CD4-positive, alpha-beta T cell treated with Interleukin-21 for 1 hour (primary cell): ENCODE measurements around the gene LAMTOR3.
A peak's percentile ranks its signal among the peaks of the same experiment; 100 is the strongest.

Experiments used
- DNase-seq: peaks from one replicate; pipeline ENCODE4 v3.0.0-alpha.2; 2020

The LAMTOR3 gene, protein sequence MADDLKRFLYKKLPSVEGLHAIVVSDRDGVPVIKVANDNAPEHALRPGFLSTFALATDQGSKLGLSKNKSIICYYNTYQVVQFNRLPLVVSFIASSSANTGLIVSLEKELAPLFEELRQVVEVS

DNA sequence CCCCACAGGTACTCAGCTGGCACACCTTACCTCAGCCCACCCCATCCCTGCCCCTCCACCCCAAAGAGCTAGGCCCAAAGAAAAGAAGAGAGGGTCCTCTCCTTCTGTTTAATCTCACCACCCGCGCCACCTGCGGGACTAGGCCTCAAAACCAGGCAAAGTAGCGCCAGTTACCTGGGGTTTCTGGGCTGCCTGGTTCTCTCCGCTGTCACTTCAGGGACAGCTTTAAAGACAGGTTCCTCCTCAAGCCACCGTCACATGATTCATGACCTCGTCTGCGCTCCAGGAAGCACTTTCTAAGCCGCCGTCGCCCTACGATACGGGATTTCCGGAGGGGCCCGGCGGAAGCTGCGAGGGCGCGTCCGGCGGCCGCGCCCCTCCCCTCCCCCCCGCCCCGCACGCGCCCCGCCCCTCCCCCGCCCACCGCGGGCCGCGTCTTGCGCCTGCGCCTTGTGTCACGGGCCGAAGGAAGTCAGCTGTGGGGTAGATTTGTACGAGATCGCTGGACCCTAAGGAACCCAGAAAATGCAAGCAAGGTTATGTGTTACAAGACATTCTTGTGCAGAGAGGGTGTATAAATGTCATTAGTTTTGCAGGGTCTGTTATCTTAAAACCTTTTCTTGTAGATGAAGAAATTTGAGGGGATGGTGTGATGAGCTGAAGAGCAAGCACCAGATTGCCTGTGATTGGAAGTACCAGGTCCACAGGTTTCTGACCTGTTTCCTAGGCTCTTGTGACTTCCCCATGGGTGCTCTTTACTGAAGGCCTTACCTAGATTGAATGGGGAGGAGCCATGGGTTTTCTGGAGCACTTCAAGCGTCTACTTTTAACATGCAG lies at the start of gene LAMTOR3:
Gene LAMTOR3 (minus strand): TSS at position 267 of the 837 bp plus-strand sequence. CDS start 464 bp downstream, outside the sequence.
- DNase-seq, result peak; percentile 94

DNA sequence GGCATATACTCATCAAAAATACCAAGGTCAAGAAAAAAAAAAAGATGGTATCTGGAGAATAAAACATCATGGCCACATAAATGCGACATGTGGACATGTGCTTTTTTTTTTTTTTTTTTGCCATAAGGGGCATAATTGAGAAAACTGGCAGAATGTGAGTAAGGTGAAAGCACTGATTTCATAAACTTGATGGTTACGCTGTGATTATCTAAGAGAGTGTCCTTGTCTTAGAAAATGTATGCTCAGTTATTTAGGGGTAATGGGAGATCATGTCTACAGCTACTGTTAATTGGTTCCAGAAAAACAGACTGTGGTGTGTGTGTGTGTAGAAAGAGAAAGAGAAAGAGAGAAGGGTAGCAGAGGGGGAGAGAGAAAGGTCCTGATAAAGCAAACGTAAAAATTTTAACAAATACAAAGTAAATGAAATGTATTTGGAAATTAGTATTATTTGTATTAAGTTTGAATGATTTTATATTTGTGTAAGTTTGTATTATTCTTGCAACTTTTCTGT lies 44.1 kb upstream of the LAMTOR3 start:
- no peak for DNase-seq

DNA sequence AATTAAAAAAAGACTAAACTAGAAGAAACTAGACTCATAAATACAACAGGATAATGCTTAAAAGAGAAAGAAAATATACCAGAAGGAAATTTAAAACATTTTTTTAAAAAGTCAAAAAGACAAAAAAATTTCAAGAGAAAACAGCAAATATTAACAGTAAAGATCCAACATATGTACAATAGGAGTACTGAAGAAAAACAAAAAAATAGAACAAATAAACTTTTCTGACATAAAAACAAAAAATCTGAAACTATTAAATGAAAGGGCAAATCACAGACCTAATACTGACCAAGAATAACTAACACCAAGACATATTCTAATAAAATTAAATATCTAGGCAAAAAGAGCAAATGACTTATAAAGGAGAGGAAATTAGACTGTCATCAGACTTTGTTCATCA lies 40.7 kb upstream of the LAMTOR3 start:
- DNase-seq, result no peak

DNA sequence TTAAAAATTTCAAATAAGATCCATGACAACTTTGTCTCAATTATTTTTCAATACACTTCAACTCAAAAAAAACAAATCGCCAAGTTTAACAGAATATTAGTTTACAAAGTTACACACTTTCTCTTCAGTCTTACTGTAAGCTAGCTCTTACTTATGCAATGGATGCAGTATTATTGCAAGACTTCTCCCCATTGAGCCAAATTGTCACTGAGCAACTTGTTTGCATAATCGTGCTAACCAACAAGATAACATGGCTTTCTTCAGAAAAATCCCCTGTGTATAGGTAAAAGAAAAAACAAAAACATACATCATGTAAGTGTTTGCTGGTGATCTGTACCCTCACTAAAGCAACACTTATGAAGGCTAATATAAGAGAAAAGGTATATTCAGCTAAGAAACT lies 33.3 kb upstream of the LAMTOR3 start:
- DNase-seq, result no peak

DNA sequence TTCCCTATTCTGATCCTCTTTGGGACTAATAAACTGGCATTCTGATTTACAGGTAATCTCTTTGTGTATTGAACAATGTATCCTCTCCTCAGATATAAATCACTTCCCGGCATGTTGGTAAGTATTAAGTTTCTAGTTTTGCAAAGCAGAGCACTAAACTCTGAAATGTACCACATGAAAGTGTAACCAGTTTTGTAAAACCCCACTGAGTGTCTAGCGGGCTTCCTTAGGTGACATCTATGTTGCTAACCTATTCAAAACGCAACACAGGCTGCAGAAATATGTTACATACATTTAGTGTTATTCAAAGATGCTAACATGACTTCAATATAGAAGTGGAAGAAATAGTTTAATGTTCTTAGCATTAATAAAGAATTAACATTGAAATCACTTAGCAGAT lies 26.9 kb upstream of the LAMTOR3 start:
- peak; percentile 30 for DNase-seq

DNA sequence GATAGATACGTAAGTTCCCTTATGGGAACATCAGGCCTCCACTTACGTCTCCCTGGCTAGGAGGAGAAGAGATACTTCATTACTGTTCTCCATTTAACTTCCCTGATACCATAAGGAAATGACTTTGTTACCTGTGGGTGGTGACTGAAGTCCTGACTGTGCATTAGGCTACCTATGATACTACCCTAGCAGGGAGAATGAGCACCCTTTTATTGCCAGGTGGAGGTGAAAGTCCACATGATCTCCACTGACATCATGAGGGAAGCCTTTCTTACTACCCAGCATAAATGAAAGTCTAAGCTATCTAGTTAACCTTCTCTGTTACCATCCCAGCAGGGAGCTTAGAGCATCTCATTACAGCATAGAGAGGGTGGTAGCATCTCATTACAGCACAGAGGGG lies 24.4 kb upstream of the LAMTOR3 start:
- DNase-seq, result no peak

DNA sequence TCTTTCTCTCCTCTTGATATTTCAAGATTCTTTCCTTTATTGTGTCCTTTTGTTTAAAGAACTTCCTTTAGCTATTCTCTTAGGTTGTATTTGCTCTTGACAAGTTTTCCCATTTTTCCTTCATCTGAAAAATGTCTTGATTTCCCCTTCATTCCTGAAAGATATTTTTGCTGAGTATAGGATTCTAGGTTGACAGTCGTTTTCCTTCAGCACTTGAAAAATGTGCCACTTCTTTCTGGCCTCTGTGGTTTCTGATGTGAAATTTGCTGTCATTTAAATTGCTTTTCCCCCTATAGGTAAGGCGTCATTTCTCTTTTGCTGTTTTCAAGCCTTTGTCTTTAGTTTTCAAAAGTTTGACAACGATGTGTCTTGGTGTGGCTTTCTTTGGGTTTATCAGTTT lies 23.3 kb upstream of the LAMTOR3 start:
- no peak for DNase-seq

DNA sequence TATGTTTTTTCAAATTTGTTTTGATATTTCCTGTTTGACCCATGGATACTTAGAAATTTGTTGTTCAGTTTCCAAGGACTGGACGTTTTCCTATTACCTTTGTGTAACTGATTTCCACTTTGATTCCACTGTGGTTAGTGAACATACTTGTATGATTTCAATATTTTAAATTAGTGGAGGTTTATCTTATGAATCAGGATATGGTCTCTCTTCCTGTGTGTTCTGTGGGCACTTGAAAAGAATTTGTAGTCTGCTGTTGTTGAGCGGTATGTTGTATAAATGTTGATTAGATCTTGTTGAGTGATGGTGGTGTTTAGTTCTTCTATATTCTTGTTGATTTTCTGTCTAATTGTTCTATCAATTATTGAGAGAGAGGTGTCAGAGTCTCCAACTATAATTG lies 21.2 kb upstream of the LAMTOR3 start:
- DNase-seq, result no peak

DNA sequence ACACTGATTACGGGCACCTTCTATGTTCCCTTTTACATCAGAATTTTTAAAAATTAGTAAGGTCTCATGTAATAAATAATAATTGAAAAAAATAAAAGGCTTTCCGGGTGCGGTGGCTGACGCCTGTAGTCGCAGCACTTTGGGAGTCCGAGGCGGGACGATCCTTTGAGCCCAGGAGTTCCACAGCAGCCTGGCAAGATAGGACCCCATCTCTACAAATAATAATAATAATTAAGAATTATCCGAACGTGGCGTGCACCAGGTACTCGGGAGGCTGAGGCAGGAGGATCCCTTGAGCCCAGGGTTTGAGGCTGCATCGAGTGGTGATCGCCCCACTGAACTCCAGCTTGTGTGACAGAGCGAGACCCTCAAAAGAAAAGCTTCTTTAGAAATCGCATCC lies 771 bp upstream of the LAMTOR3 start:
- DNase-seq, result no peak

DNA sequence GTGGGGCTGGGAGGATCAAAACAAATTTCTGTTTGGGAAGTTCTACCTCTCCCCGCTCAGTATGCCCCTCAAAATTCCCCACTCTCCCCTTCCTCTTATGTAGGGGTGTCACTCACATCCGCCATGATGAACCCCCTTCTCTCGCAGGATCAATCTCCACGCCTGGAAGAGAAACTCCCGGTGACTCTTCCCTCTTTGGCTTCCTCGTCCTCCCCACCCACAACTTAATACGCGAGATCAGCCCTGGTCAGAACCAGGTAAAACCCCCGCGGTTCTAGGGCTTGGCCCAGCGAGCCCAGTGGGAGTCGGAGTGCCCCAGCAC lies 427 bp downstream of the LAMTOR3 start:
- no peak for DNase-seq

DNA sequence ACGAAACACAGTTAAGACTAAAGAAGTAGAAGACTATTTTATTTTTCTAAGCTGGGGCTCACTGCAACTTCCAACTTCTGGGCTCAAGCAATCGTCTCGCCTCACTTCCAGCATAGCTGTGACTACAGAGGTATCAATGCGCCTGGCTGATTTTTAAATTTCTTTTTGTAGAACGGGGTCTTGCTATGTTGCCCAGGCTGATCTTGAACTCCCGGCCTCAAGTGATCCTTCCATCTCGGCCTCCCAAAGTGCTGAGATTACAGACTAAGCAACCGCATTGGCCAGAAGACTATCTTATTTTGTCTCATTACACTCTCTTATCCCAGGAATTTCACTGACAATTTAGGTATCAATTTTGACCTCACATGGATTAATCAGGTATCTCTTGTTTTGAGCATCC lies 1.2 kb downstream of the LAMTOR3 start:
- no peak for DNase-seq

DNA sequence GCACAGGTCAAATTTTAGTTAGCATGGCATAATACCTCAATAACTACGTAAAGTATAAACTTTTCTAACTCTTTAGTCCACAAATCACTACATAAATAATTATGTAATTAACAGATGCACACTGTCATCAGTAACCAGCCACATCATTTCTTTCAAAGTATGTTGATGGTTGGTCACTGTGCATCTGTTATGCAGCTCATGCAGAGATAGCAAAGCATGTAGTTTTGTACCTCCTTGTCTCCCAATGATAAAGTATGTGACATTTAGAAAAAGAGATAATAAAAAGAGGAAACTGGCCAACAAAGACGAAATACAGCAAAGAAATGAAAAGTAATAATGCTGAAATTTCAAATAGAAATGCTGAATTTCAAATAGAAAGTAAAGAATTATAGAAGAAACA lies 2.9 kb downstream of the LAMTOR3 start:
- DNase-seq, result no peak

DNA sequence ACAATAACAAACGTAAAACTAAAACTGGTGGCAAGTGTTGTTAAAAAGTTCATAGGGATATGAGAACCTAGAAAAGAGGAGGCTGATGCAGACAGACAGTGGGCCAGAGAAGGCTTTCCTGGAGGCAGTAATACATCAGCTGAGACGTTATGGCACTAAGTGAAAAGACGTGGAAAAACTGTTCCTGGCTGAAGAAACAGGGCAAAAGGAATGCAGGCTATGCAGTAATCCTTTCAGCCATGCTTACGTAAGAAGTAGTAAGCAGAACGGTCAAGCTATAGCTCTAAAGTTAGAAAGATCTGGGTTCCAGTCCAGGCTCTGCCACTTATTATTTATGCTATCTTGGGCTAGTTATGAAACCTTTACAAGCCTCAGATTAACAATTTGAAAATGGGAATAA lies 6.4 kb downstream of the LAMTOR3 start:
- no peak for DNase-seq

DNA sequence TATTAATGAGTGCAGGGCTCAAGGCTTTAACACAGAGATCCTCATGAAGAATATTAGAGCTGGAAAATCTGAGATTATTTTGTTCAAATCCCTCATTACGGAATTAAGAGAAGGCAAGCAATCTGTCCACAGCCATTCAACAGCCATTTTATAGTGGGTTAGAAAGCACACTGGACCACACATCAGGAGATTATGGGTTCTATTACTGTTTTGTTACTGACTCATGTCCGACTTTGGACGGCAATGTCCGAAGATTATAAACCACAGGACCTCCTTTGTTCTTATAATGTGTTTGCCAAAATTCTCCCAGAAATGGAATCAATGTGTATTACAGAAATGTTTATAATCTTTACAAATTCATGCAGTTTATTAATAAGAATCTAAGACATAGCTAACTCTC lies 8.1 kb downstream of the LAMTOR3 start:
- DNase-seq, result no peak

DNA sequence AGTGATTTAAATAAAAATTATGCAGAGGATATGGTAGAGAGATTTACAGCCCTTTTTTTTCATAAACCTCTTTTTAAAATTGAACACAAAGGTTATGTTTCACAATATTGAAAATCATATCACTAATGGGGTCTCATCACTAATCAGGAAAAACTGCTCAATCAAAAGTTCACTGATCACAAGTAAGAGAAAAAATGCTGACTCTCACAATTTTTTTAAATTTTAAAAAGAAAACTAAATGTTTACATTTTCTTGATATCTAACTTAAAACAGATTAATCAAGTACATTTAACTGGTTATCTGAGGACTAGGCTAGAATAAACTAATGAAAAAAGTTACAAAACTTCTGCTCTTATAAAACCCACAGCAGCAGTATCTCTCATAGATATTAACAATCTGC lies 8.5 kb downstream of the LAMTOR3 start:
- DNase-seq, result no peak

DNA sequence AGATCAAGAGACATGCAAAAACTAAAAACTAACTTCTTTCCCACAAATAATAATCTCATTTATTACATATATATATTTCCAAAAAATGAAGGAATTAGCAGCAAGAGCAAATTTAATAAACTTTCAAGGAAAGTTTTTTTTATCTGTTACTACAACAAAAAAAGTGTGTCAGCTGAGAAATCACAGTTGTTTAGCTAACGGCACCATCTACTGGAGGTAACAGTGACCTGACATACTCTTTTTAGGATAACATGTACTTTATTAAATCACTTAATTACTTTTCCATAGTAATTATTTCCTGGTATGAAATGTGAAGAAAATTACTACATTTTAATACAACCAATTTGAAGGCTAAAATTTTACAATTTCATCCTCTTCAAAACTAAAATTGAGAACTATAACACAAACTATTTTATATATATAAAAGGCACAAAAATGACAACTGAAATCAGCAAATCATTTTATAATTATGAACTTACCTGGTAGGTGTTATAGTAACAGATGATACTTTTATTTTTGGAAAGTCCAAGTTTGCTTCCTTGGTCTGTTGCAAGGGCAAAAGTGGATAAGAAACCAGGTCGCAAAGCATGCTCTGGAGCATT lies 9.1 kb downstream of the LAMTOR3 start:
- peak; percentile 65 for DNase-seq

DNA sequence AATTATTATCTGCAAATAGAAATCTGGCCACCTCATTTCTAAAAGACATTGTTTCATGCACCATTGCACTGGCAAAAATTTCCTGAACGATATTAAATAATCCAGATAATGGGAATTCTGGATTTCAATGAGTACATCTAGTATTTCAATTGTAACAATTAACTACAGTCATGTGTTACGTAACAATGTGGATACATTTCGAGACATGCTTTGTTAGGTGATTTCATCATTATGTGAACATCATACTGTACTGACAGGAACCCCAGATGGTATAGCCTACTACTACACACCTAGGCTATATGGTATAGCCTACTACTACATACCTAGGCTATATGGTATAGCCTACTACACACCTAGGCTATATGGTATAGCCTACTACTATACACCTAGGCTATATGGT lies 14.8 kb downstream of the LAMTOR3 start:
- DNase-seq, result no peak

DNA sequence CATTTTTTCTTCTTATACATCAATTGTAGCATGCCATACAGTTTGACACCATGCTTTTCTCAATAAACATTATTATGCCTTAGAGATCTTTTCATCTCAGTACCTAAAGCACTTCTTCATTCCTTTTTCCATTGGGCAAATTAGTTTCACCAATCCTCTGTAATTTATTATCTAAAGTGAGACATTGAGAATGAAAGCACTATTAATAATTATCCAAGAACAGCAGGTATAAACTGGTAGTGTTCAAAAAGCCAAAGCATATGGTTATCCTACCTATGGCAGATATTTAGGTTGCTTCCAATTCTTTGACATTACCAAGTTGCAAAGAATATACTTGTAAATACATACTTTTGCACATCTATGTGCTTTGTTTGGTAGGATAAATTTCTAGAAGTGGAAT lies 15.6 kb downstream of the LAMTOR3 start:
- no peak for DNase-seq

DNA sequence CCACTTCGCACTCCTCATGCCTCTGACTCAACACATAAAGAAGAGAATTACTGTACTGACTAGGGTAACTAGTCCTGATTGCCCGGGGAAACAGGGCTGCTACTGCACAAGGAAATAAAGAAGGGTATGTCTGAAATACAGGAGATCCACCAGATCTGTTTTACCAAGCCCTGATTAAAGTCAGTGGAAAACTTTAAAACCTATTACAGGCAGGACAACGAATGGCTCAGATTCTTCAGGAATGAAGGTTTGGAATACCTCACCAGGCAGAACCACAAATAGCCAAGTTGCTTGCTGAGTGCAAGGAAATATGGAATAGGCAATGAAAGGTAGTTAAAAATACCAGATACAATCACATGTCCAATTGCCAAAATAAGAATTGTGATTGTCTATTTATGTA lies 17.3 kb downstream of the LAMTOR3 start:
- DNase-seq, result no peak

DNA sequence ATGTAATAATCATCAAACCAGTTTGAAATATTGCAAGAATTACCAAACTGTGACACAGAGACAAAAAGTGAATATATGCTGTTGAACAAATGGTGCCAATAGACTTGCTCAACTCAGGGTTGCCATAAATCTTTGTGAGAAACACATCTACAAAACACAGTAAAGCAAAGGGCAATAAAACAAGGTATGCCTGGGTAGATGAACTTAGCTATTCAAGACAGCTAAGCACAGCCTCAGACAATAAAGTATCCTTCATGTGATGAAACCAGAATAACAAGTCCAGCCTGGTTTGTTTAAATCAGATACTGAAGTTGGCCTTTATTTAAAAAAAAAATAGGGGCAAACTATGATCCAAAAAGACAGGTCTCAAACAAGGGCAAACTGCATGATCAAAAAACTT lies 19.2 kb downstream of the LAMTOR3 start:
- no peak for DNase-seq

DNA sequence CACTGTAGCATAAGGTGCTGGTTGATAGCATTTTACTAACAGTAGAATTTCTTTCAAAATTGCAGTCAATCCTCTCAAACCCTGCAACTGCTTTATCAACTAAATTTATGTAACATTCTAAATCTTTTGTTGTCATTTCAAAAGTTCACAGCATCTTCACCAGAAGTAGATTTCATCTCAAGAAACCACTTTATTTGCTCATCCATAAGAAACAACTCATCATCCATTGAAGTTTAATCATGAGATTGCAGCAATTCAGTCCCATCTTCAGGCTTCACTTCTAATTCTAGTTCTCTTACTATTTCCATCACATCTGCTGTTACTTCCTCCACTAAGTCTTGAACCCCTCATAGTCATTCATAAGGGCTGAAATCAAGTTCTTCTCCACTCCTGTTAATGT lies 21.7 kb downstream of the LAMTOR3 start:
- no peak for DNase-seq

DNA sequence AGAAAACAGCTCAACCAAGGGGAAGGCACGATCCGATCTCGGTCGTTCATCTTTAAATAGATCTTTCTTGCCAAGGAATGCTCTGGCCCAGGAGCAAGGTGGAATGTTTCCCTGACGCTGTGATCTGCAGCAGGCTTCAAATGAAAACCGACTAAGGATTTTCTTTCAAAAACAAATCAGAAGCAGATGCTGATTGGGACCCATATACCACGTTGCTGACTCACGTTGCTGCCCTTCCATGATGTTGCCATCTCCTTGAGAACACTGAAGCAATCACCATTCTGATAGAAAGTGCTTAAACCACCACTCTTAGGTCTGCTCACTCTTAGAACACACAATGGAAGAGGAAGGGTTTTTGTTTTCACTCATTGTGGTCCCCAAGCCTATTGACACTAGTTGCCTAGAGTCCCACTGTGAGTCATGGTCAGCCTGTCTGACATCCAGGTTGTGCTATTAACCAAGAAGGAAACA lies 26.1 kb downstream of the LAMTOR3 start:
- no peak for DNase-seq

DNA sequence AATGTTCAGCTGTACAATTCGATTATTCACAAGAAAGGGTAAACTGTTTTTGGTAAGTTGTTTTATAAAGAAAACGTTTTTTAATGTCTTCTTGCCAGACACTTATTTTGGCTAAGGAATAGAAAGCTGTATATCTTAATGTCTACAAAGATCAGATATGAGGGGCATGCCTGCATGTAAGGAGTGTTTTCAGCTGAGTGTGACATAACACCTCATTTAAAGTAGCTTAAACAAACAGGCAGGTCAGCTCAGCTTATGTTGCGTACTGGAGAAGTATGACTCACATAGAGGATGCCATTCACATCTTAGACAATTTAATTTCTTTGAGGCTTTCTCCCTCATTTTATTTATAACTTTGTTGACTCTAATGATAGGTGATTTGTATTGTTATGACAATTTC lies 30.4 kb downstream of the LAMTOR3 start:
- no peak for DNase-seq
